Lower lobe of right lung (tissue), 2 donors: Measurements from ENCODE around the gene RNASET2. TPM values are rescaled to one million over a fixed set of nuclear protein-coding genes. Genes with fewer than 3 reads are reported as not detected.

ENCODE experiments used
- ATAC-seq, 2 donors: fragments of 200-7000 bp; cut with Tn5 transposase; one replicate each; pipeline ENCODE4 v1.9.1; 2020 to 2022; ENCODE audit warnings: mild to moderate bottlenecking in 2 of 2, moderate library complexity in 2 of 2
- DNase-seq: peaks from one replicate; pipeline ENCODE4 v3.0.0-alpha.2; 2020
- H3K27ac ChIP-seq: fragments of 200-600 bp; one replicate; pipeline ENCODE4 v1.8.0; 2022
- H3K27me3 ChIP-seq: fragments of 200-600 bp; one replicate; pipeline ENCODE4 v1.8.0; 2022; ENCODE audit warnings: low read depth
- H3K36me3 ChIP-seq: fragments of 200-600 bp; one replicate; pipeline ENCODE4 v1.8.0; 2022; ENCODE audit warnings: mild to moderate bottlenecking
- H3K4me1 ChIP-seq: fragments of 200-600 bp; one replicate; pipeline ENCODE4 v1.8.0; 2022
- H3K4me3 ChIP-seq: fragments of 200-600 bp; one replicate; pipeline ENCODE4 v1.8.0; 2022; ENCODE audit warnings: mild to moderate bottlenecking
- H3K9me3 ChIP-seq: fragments of 200-600 bp; one replicate; pipeline ENCODE4 v1.8.0; 2022
- CTCF ChIP-seq: fragments of 200-600 bp; IDR thresholded peaks from one replicate; pipeline ENCODE4 v1.8.0; 2022; ENCODE audit warnings: antibody characterized with exemption, mild to moderate bottlenecking
- intact Hi-C: fragments of 100-400 bp; cut with DNase I; formaldehyde crosslinking; loops from one replicate; pipeline ENCODE4 v1.11.0; 2022
- total RNA-seq: library from RNA; stranded (reverse); fragmentation: NEBNext Ultra II Directional; extraction: Animal tissue kit (Norgen Biotek cat#: 25700); gene quantifications from one replicate; pipeline ENCODE4 v1.2.1, GENCODE V29; 2021
- donor health status: DM: no; HTN: yes; CAD: no; lungs with severe emphysema.

The RNASET2 gene
- total RNA-seq, 1 donor from 2014 or later = 103 TPM

GRCh38 chr6:166938150-166938549, 18.2 kb downstream of the RNASET2 start:
- Histone ChIP-seq H3K4me3 (no peak overlapping the region), H3K27me3 (no peaks in the 10 kb centered on the region), H3K4me1 (no peaks in the 10 kb centered on the region), H3K27ac (no peak overlapping the region), H3K36me3 (peaks cover 73% of the 10 kb centered on the region), H3K9me3 (no peaks in the 10 kb centered on the region)
- ATAC-seq = no peak
- TF ChIP-seq CTCF = no peak
- DNase-seq = no peak
- intact Hi-C loops = no loop called here

DNA sequence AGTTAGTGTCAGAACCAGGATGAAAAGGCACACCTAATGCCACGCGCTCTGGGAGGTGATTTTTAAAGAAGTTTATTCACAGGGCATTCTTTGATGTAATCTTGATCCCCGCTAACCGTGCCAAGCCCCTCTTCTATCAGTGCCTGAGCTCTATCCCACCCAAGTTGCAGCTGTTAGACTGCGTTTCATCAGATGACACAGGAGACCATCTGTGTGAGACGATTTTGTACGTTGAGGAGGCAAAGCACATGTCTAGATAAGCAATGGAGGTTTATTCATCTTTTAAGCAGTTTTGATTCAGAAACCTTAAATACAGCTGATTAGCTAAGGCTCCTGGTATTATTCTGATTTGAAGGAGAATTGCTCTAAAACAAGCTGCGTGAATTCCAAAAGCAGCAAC, 18.6 kb downstream of the RNASET2 start:
- DNase-seq (no peak), ATAC-seq (no peak)
- Histone ChIP-seq H3K4me1 (no peaks in the 10 kb centered on the region), H3K27ac (no peak overlapping the region), H3K4me3 (no peak overlapping the region), H3K27me3 (no peaks in the 10 kb centered on the region), H3K36me3 (peaks cover 73% of the 10 kb centered on the region), H3K9me3 (no peaks in the 10 kb centered on the region)
- no peak for TF ChIP-seq CTCF
- intact Hi-C loops = no loop called here

- Histone ChIP-seq H3K9me3 (no peaks in the 10 kb centered on the region), H3K27me3 (no peaks in the 10 kb centered on the region), H3K4me1 (no peaks in the 10 kb centered on the region), H3K4me3 (no peak overlapping the region), H3K27ac (no peak overlapping the region), H3K36me3 (peaks cover 77% of the 10 kb centered on the region)
- DNase-seq (no peak), ATAC-seq (peak in 1 of 2 donors; percentile 29)
- intact Hi-C loops = no loop called here
- TF ChIP-seq CTCF = no peak
Observed at GRCh38 chr6:166936079-166936787, 20.1 kb downstream of the RNASET2 start.

GRCh38 chr6:166935353-166935752, 21.0 kb downstream of the RNASET2 start:
- Histone ChIP-seq H3K27ac (no peak overlapping the region), H3K36me3 (peaks cover 73% of the 10 kb centered on the region), H3K27me3 (no peaks in the 10 kb centered on the region), H3K4me3 (no peak overlapping the region), H3K4me1 (no peaks in the 10 kb centered on the region), H3K9me3 (no peaks in the 10 kb centered on the region)
- no peak for ATAC-seq
- intact Hi-C loops = no loop called here
- no peak for DNase-seq
- no peak for TF ChIP-seq CTCF

DNA sequence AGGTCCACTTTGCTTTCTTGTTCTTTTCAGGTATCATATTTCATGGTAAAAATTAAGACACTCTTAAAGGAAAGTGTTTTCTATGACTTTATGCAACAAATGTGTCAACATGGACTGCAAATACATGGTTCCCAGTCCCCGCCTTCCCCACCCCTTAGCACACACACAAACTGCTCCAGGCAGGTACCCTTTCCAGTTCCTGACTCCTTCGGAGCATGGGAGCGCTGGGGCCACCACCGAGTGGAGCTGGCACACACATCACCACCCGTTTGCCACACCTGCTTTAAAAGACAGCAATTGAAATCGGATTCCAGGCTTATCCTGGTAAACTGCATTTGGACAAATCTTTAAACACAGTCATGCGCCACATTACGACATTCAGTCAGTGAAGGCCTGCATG, 22.2 kb downstream of the RNASET2 start:
- Histone ChIP-seq H3K27ac (no peak overlapping the region), H3K9me3 (no peaks in the 10 kb centered on the region), H3K27me3 (no peaks in the 10 kb centered on the region), H3K36me3 (peaks cover 72% of the 10 kb centered on the region), H3K4me3 (no peak overlapping the region), H3K4me1 (no peaks in the 10 kb centered on the region)
- ATAC-seq (peak; percentile 50 to 70), DNase-seq (no peak)
- no peak for TF ChIP-seq CTCF
- intact Hi-C loops = no loop called here
